GM18858 (cell line): ENCODE data around the gene CTPS1.

Source experiments
- ATAC-seq: cut with Tn5 transposase; IDR thresholded peaks from one replicate; pipeline ENCODE4 v1.9.1; 2021; ENCODE audit not compliant: unreplicated experiment

The CTPS1 gene

DNA sequence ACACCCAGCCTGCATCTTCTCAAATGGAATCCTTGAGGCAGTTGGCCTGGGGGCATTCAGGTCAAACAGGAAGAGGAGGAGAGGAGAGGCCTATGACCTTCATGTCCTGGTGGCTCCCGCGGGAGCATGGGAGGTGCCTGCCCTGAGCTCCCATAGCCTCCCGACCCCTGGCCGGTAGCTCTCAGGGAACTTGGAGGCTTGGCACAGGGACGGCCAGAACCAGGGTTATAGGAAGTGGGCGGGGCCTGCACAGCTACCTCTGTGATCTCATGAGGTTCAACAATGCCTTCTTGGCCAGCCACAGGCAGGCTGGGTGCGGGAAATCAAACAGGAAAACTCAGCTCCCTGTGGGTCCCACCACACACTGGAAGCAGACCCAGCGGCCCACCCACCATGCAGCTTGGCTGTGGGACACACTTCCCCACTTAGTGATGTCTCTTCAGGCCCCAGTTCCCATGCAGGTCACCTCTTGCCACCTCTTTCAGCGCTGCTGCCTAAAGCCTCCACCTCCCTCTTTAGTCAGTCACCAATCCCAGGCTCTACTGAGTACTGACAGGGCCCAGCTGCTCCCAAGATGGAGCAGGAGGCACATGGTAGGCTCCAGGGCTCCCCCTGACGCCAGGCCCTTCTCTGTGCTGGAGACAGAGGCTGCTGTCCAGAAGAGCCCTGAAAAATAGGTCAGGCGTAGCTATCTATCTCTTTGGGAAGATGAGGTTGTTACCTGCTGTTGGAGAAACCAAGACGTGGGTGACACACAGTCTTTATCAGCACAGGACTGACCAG is 42.2 kb downstream of the CTPS1 start, which contains the start of gene SLFNL1:
TSS of gene SLFNL1 (minus strand) at position 200 of the 783 bp plus-strand sequence. CDS start 1,065 bp downstream, outside the sequence.
- no peak for ATAC-seq

DNA sequence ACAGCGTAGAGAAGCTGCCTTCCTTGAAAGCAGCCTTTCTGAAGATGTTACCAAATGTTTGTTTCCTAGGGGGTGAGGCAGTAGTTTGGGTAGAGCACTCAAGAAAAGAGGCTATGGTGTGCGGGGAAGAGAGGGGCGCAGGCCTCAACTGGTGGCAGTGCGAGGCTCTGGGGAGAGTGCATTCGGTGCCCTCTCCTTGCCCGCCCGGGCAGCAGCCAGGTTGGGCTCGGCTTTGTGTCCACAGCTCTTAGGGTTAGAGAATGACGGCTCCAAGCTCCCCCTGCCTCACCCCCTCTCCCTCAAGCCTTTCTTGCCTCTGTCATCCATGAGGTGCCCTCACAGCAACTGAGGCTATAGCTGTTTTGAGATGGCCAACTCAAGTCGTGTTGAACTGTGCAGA is 42.9 kb downstream of the CTPS1 start:
- no peak for ATAC-seq

DNA sequence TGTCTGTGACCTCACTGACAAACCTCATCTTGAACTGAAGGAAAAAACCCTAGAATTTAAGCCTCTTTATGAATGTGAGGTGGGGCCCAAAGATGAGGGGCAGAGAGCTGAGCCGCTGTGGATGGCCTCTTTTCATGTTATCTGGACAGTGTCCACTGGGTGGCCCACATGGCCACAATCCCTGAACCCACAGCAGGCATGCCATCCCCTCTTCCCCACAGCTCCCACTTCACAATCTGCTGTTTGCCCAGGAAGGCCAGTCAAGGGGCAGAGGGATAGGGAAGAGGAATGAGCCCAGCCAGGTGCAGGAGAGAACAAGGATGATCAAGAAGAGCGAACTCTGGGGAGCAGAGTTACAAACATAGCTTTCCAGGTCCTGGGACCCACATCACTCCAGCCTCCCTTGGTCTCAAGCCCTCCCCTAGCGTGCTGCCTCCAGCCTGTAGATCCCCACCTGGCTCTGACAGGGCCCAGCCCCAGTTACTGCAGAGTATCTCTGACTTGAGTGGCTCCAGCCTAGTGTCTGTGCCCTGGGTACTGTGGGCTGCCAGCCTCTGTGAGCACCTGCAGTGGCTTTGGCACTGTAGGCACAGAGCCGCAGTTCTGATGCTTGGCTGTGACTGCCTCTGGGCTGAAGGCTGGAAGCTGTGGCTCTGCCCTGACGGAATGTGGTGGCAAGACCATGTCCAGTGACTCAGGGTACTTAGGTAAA is 43.9 kb downstream of the CTPS1 start:
- no peak for ATAC-seq

DNA sequence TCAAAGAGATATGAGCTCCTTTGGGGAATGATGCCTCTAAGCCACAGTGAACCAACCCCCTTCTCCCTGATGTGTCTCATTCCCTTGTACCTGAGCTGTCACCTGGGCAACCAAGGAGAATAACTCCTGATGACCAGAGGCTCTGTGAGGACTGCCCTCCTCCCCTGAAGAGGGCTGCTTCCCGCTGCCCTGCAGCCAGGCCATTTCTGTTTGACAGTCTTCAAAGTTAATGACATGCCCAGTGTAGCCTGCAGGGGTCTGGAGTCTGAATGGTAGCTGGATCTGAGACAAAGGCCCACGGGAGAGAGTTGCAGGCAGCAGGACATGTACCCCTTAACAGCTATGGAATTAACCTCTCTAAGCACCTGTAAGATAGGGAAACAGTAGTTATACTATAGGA is 45.5 kb downstream of the CTPS1 start:
- no peak for ATAC-seq

DNA sequence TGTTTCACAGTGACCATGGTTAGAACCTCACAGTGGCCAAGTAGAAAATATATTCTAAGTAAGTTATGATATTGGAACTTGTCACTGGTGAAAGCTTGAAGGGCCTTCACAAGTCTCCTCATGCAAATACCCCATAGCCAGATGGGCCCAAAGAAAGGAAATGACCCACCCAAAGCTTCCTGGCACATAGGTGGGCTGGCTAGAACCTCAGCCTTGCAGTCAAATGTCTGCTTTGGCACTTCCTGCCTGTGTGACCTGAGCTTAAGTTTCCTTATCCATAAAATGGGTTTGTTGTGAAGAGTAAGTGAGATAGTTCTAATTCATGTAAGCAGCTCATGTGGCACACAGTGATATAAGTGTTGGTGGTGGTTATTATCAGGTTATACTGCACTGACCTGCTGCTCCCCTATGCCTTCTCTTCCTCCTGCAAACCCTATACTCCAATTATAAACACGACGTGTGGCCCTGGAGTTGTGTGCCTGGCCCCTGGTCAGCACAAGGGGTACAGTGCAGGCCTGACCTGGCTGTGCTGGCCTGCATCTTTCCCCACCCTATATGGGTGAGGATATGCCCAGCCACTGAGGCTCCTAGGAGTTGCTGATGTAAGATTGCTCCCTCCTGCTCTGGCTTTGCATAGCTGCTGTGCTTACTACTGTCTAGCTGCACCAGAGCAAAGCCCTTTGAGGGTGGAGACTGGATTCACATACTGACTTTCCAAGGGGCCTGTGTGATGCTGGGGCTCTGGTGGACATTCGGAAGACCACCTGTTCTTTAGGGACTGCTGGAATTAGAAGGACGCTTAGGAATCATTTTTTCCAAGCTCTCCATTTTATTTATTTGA is 46.7 kb downstream of the CTPS1 start:
- ATAC-seq: no peak

DNA sequence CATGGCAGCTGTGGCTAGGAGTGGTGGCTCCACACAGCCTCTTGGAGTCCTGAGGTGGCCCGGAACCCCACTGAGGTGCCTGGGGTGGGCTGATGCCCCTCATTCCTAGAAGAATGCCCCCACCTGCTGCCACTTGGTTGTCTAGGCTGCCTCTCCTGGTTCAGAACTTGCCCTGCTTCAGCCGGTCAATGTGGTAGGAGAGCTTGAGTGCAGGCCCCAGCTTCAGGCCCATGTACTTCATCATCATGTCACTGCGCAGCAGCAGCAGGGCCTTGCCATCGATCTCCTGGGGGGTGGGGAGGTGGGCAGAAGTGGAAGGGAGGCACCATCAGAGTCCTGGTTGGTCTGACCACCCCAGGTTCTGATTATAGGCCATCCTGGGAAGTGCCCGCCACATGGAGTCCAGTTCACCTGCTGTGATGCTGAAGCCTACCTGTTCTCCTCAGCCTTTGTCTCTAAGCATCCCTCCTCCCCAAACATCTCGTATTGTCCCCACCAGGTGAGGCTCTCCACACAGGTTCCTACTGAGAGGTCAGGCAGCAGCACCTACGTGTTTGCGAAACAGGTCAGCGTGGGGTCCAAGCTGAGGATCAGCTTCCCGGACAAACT is 48.6 kb downstream of the CTPS1 start:
- ATAC-seq: no peak

DNA sequence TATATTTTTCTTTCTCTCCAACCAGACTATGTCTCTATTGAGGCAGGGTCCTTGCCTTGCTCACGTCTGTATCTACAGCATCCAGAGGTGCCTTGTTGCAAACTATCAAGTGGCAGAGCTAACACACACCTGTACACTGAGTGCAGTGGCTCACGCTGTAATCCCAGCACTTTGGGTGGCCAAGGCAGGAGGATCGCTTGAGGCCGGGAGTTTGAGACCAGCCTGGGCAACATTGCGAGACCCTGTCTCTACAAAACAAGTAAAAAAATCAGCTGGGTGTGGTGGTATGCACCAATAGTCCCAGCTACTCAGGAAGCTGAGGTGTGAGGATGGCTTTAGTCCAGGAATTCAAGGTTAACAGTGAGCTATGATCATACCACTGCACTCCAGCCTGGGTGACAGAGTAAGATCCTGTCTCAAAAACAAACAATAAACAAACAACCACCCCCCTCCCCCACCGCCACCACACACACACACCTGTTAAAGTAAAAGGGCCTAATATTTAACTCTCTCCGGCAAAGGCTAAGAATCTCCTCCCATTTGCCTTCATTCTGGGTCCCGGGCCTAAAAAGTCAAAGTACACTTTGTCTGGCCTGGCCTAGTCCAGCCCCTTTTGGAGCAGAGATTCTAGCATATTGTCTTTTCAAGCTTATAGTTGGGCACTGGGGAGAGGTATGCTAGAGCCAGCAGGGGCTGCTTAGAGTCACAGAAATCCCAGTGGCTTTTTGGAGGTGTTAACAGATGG is 51.5 kb downstream of the CTPS1 start:
- no peak for ATAC-seq

DNA sequence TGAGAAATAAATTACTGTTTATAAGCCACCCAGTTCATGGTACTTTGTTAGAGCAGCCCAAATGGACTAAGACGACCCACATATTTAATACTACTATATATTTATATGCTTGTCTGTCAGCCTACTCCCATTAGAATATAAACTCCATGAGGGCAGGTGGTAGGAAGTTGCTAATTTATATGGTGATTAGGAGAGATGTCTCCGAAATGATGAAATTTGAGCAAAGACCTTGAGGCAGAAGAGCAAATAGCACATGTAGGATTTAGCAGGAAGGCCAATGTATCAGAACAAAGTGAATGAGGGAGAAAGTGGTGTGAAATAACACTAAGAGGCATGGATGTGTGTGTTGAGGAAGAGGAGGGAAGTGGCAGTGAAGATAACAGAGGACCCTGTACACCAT is 52.7 kb downstream of the CTPS1 start:
- no peak for ATAC-seq

DNA sequence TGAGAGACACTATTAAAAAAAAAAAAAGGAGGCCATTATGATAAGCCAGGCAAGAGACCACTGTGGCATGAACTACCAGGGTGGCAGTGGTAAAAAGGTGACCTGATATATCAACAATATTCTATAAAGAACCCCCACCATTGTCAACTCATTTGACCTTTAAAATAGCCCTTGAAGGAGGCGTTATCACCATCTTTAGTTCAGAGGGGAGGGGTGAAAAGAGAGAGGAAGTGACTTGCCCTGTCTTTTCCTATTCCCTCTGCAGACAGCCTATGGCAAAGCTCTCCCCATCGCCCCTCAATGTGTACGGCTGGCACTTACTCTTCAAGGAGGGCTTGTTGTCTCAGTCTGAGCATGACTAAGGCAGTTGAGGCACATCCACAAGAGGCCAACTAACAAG is 53.8 kb downstream of the CTPS1 start:
- ATAC-seq: no peak

DNA sequence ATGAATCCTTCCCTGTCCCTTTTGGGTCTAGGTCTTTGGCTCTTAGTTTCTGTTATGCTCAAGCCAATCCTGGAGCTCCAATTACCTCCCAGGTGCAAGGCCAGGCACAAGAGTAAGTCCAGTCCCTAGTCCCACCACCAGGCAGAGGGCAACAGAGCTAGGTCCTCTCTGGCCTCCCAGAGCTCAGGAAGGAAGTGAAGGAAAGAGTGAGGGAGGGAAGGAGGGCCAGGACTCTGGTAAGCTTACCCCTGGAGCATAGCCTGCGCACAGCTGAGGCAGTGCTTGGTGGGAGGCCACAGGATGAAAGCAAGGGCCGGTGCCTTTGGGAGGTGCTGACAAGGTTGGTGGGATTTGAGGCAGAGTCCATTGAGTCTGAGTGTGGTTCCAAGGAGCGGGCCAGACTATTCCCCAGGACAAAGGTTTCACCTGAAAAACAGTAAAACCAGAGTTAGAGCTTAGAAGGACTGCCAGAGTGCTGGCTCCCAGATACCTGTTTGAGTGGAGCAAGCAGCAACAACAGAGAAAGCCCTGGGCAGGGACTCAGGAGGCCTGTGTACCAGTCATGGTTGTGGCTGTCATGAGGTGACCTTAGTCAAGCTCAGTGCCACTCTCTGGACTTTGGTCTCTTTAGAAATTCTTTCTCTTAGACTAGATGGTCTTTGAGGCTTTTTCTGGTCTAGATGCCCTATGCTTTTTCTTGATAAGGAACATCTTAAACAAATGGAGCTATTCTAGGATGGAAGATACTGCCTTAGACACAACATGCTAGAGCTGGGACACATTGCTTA is 57.8 kb downstream of the CTPS1 start:
- no peak for ATAC-seq

DNA sequence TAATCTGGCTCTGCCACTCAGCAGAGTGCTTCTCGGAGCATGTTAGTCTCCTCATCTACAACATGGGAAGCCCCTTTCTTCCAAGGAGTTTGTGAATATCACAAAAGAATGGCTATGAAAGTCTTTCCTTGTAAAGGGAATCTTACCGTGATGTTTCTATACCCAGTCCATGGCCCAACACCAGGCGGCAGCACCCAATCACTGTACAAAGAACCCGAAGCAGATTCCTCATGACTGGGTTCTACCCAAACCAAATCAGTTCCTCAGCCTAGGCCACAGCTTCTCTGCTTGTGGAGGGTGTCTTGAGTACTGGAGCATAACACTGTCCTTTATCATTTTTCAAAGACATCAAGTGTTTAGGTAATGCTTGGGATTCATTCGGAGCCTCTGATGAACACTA is 58.6 kb downstream of the CTPS1 start:
- ATAC-seq: no peak

DNA sequence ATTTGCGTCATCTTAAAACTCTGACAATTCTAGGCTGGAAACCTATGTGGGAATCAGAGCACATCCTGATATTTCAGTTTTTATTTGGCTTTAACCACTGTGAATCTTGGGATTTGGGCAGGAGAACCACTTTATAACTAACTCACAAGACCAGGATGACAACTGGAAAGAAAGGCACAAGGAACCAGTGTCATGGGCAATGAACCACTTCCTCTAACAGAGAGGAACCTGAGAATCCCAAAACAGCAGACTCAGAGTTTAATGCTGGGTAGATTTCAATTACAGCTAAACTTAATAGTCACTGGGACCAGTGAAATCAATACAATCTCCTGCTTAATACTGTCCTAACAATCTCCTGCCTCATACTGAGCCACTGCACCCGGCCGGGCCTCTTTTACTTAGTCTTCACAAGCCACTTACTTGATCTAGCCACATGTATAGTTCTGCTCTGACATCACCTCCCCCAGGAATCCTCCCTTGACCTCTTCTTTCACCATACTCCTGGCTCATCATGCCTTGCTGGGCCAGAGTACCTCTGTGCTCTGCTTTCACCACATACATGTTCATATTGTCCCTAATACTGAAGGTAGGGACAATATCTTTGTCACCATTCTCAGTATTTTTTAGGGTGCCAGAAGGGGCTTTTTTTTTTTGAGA is 62.2 kb downstream of the CTPS1 start:
- no peak for ATAC-seq

DNA sequence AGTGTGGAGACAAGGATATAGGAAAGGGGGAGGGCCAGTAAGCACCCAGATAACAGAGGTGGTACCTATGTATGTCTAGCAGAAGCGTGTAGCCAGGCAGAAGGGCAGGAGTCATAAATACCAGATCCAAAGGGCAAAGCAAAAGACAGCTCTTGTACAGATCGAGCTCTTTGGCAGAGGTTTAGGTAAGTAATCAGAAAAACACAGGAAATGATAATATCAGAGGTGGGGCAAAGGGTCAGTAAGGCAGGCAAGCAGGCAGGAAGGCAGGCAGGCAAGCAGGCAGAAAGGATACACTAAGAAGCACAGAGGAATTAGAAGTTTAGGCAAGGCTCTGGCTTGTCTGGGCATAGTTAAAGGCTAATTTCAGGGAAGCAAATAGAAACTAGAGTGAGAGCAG is 64.7 kb downstream of the CTPS1 start:
- no peak for ATAC-seq

DNA sequence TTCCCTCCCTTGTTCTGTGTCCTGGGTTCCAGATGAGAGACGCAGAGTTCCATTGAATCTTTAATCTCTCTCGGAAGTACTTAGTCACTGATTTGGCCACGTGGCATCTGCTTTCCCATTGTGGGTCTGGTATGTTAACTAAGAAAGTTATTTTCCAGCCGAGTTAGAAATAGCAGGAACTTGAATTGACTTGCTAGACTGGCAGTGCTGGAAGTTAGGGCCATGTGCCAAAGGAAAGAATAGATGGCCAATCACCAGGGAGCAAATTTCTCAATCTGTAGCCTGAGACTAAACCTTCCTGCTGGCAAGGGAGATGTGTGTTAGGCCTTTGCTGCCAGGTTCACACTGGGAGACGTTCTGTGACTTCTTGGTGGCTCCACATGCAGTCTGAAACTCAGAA is 66.2 kb downstream of the CTPS1 start:
- no peak for ATAC-seq

DNA sequence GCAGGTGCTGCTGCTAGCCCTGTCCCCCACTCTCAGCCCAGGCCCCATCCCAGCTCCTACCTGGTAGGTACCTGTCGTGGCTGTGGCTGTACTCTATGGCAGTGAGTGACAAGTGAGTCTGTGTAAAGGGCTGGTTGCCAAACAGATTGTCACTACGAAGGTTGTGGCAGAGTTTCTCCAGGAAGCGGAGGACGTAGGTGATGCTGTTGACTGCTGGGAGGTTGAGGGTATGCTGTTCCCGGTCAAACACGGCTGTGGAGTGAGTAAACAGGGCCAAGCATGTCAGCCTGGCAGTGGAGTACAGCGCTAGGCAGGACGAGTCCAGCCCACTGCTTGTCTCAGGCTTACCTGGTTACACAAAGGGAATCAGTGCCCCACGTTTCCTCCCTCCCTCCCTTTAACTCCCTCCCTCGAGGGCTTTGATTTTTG is 66.9 kb downstream of the CTPS1 start:
- no peak for ATAC-seq

DNA sequence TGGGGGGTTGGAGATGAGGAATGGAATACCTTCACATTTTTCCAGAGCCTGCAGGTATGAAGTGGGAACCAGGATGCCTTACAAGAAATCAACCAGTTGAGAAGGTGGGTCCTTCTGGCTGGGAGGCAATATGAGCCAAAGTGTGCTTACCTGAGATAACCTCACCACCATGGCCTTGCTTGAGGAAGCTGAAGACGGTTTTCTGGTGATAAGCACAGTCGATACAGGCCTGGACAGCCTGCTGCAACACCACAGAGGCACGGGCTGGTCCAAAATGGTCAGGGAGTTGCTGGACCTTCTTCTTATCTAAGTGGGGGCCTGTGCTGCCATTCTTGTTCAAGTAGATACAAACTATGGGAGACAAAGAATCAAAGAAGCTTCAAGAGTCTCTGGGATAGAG is 69.0 kb downstream of the CTPS1 start:
- no peak for ATAC-seq

DNA sequence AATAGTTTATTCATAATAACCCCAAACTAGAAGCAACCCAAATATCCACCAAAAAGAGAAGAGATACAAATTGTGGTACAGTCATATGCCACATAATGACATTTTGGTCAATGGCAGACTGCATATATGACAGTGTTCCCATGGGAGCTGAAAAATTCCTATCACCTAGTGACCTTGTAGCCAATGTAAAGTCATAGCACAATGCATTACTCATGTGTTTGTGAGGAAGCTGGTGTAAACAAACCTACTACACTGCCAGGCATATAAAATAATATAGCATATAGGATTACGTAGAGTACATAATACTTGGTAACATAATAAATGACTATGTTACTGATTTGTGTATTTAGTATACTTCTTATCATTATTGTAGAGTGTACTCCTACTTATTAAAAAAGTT is 71.5 kb downstream of the CTPS1 start:
- no peak for ATAC-seq

DNA sequence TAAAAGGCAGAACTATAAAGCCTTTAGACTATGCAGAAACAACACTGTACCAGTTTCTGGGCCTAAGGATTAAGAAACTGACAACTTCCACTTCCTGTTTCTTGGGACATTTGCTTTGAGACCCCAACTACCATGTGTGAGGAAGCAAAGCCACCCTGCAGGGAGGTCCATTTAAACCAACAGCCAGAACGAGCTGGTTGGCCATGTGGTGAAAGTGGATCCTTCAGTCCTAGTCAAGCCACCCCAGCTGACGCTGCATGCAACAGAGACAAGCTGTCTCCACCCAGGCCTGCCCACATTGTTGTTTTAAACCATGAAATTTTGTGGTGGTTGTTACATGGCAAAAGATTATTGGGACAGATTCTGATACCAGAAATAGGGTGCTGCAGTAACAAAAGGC is 73.8 kb downstream of the CTPS1 start:
- ATAC-seq: no peak

DNA sequence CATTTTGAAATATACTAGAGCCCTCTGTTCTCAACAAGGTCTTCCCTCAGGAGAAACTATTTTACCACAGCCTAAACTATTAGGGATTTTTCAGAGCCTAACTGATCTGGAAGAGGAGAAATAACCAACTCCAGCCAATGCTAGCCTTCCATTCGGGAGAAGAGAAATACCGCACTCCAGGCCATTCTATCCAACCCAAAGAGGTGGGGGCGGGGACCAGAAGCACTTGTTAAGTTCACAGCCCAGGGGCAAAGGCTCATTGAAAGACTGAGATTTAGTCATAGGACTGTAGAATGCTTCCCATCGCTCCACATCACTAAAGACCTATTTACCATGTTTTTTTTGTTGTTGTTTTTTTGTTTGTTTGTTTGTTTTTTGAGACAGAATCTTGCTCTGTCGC is 77.4 kb downstream of the CTPS1 start:
- ATAC-seq: no peak
